Right lobe of liver (tissue), 6 donors: ENCODE data around the gene ZNF862. TPM values are rescaled to one million over a fixed set of nuclear protein-coding genes. Genes with fewer than 3 reads are reported as not detected.

Experiments
- ATAC-seq, 4 donors: fragments of 200-7000 bp; cut with Tn5 transposase; one replicate each; pipeline ENCODE4 v1.9.1; 2020; ENCODE audit warnings: mild to moderate bottlenecking in 4 of 4, moderate library complexity in 4 of 4
- DNase-seq, 3 donors: peaks; one replicate each; pipeline ENCODE4 v3.0.0-alpha.2; 2020
- H3K27ac ChIP-seq, 3 donors: fragments of 200-600 bp; one replicate each; pipeline ENCODE4 v1.8.0; 2022
- H3K27me3 ChIP-seq, 2 donors: fragments of 200-600 bp; one replicate each; pipeline ENCODE4 v1.8.0; 2022
- H3K36me3 ChIP-seq, 4 donors: fragments of 200-600 bp; sonication (generic) in 1 of 4; one replicate each; pipeline versions ENCODE4 v1.5.1 to v1.8.0; 2017 to 2022; ENCODE audit warnings: control low read depth in 1 of 4
- H3K4me1 ChIP-seq, 4 donors: fragments of 200-600 bp; sonication (generic) in 1 of 4; one replicate each; pipeline versions ENCODE4 v1.5.1 to v1.8.0; 2017 to 2022; ENCODE audit warnings: control low read depth in 1 of 4
- H3K4me3 ChIP-seq, 3 donors: fragments of 200-600 bp; one replicate each; pipeline ENCODE4 v1.8.0; 2022
- H3K9me3 ChIP-seq, 4 donors: fragments of 200-600 bp; sonication (generic) in 1 of 4; one replicate each; pipeline versions ENCODE4 v1.5.1 to v1.8.0; 2017 to 2022; ENCODE audit warnings: control low read depth in 1 of 4
- CTCF ChIP-seq, 4 donors: fragments of 200-600 bp in 3 of 4; fragments of 450-650 bp in 1 of 4; IDR thresholded peaks; one replicate each; pipeline versions ENCODE4 v1.5.1 to v1.8.0; 2016 to 2022; ENCODE audit warnings: antibody characterized with exemption in 4 of 4, mild to moderate bottlenecking in 2 of 4
- POLR2A ChIP-seq: fragments of 450-650 bp; IDR thresholded peaks from one replicate; pipeline ENCODE4 v1.6.1; 2017; ENCODE audit warnings: antibody characterized with exemption, mild to moderate bottlenecking
- WGBS: methylation state at CpG from one replicate; pipeline ENCODE4 v1.1.6; 2018; ENCODE audit warnings: low coverage, low lambda C conversion rate; ENCODE audit not compliant: insufficient coverage; ENCODE audit errors: missing lambda C conversion rate; 5-methylcytosine and 5-hydroxymethylcytosine counted together
- intact Hi-C, 2 donors: fragments of 100-400 bp; cut with DNase I; formaldehyde crosslinking; loops; one replicate each; pipeline versions ENCODE4 v1.11.2 to v1.14.1; 2022
- total RNA-seq, 6 experiments: library from RNA; depleted of rRNA in 2 of 6; stranded (reverse); fragments of >200 nt in 2 of 6; fragmentation: NEBNext Ultra II Directional in 3 of 6; extraction: Animal tissue kit (Norgen Biotek cat#: 25700) in 3 of 6; gene quantifications; one replicate each; pipeline versions ENCODE4 v1.1.0 to v1.2.4, GENCODE V29; 2016 to 2023
- donor health status: DM: no; HTN: yes; CAD: no.
- donor health status: DM: no; HTN: no; CAD: no.
- donor health status: DM: no; HTN: no; CAD: no.
- donor health status: DM: no; HTN: yes; CAD: no.
- donor health status: DM: no; HTN: yes; CAD: no.

Gene ZNF862
- total RNA-seq, 6 experiments from 2014 or later = 2.5 to 11.3 (median 7.1) TPM

DNA sequence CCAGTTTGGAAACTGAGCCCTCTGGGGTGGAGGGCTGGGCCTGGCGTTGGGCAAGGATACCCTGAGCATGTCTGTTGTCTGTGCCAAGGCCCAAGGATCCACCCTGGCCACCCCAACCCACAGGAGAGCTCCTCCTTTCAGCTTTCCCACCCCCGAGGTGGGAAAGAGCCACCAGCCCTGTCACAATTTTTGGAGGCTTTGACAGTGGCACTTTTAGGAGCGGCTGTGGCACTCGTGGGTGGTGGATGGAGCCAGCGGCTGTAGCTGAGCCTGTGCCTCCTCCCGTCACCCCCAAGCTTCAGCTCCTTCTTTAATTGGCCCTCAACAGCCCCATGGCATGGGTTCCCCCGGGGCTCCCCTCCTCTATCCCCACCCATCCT is 18.2 kb upstream of the ZNF862 start:
- Histone ChIP-seq H3K4me3 (no peak overlapping the region), H3K27me3 (no peaks in the 10 kb centered on the region), H3K36me3 (no peaks in the 10 kb centered on the region), H3K9me3 (no peaks in the 10 kb centered on the region), H3K27ac (no peak overlapping the region), H3K4me1 (peaks cover 0 to 10% (median 4%) of the 10 kb centered on the region in 4 donors)
- intact Hi-C loops = no loop called here
- DNase-seq (peak in 1 of 3 donors; percentile 39), ATAC-seq (no peak)
- no peak for TF ChIP-seq POLR2A
- 83% methylated on average over 3 of the region's 7 CpGs for WGBS

GRCh38 chr7:149820622-149821190 is 17.5 kb upstream of the ZNF862 start:
- DNase-seq (peak in 2 of 3 donors; percentile 10 to 56), ATAC-seq (no peak)
- Histone ChIP-seq H3K36me3 (no peaks in the 10 kb centered on the region), H3K9me3 (no peaks in the 10 kb centered on the region), H3K27ac (no peak overlapping the region), H3K4me1 (peaks cover 0 to 10% (median 1%) of the 10 kb centered on the region in 4 donors), H3K4me3 (no peak overlapping the region), H3K27me3 (no peaks in the 10 kb centered on the region)
- TF ChIP-seq CTCF (IDR thresholded peaks at IDR 0.05) (no peak), POLR2A (no peak)
- intact Hi-C loops = no loop called here
- WGBS = no CpG with 5 or more reads among the region's 17 CpGs

GRCh38 chr7:149821191-149822148 is 16.7 kb upstream of the ZNF862 start:
- intact Hi-C loops = no loop called here
- WGBS = 44% methylated on average over 4 of the region's 30 CpGs
- peak overlapping the region in 2 of 3 donors; percentile 16 to 20 for H3K4me3 ChIP-seq

DNA sequence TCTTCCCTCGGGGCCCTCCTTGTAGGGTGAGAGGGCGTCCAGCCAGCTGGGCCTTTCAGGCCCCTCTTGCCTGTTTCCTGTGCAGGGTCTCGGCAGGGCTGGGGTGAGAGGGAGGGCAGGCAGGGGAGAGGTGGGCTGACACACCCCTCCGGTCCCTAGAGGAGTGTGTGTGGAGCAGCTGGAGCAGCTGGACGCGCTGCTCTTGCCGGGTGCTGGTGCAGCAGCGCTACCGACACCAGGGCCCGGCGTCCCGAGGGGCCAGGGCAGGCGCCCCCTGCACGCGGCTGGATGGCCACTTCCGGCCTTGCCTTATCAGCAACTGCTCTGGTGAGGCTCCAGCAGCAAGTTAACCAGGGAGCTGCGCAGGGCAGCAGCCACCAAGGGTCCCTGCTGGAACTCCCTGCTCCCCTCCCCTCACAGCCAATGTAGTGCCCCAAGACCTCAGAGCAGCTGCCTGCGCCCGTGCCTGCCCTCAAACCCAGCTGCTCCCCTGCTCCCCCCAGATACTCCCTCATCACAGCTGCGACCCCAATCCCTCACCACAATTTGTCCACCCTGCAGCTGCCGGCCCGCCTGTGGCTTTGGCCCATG is 15.7 kb upstream of the ZNF862 start:
- intact Hi-C loops = no loop called here
- no peaks in the 10 kb centered on the region for H3K36me3 ChIP-seq
- 70% methylated on average over 5 of the region's 22 CpGs for WGBS
- DNase-seq (peak in 2 of 3 donors; percentile 10 to 42), ATAC-seq (no peak)
- peaks cover 0 to 10% (median 0%) of the 10 kb centered on the region in 4 donors for H3K4me1 ChIP-seq
- H3K27me3 ChIP-seq = no peaks in the 10 kb centered on the region
- no peak overlapping the region for H3K4me3 ChIP-seq
- TF ChIP-seq CTCF (IDR thresholded peaks at IDR 0.05) (no peak), POLR2A (no peak)
- H3K27ac ChIP-seq = no peak overlapping the region
- H3K9me3 ChIP-seq = no peaks in the 10 kb centered on the region

More at GRCh38 chr7:149821191-149822148, 16.7 kb upstream of the ZNF862 start:
- no peak overlapping the region for H3K27ac ChIP-seq
- TF ChIP-seq CTCF (IDR thresholded peaks at IDR 0.05) (no peak), POLR2A (no peak)
- peaks cover 0 to 10% (median 0%) of the 10 kb centered on the region in 4 donors for H3K4me1 ChIP-seq
- H3K27me3 ChIP-seq = no peaks in the 10 kb centered on the region
- ATAC-seq (peak; percentile 67 to 84 (median 78)), DNase-seq (peak; percentile 46 to 77 (median 77))
- no peaks in the 10 kb centered on the region for H3K36me3 ChIP-seq
- no peaks in the 10 kb centered on the region for H3K9me3 ChIP-seq
